Measurements from ENCODE around the gene OR52E8.

The OR52E8 gene

DNA sequence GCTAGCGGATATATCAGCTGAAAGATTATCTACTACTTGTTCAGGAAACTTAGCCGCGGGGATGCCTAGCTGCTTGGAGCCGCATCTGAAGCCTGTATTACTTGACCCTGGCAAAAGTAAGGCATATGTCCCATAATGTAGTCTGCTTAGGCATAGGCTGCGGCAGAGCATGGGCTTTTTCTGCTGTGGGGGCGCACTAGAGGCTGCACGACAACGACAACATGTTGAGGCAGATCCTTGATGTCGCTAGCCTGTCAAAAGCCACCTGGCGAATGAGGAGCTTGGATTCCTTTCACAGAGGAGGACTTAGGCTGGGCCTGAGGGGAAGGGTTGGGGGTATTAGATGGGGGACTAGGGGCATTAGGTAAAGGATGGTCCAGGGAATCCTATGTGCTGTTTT is 49.9 kb downstream of the OR52E8 start:
- no peak for DNase-seq

Measured in NCI-H524 treated with DMSO at 0.1 percent for 48 hours (cell line).